HT-29 (cell line): ENCODE results near the gene IL20RB. TPM values are rescaled to one million over a fixed set of nuclear protein-coding genes. Genes with fewer than 3 reads are reported as not detected.
A peak's percentile ranks its signal among the peaks of the same experiment; 100 is the strongest.

ENCODE experiments used
- DNase-seq: peaks from one replicate; pipeline ENCODE4 v3.0.0-alpha.2; 2015; ENCODE audit warnings: low spot score
- total RNA-seq: library from RNA; depleted of rRNA; stranded (reverse); fragments of >200 nt; shearing (Covaris generic); gene quantifications from 2 replicates; pipeline ENCODE4 v1.2.3, GENCODE V29; 2014; rRNA removed

The IL20RB gene
- total RNA-seq, 1 experiment from 2014 or later, result 3.4 TPM

DNA sequence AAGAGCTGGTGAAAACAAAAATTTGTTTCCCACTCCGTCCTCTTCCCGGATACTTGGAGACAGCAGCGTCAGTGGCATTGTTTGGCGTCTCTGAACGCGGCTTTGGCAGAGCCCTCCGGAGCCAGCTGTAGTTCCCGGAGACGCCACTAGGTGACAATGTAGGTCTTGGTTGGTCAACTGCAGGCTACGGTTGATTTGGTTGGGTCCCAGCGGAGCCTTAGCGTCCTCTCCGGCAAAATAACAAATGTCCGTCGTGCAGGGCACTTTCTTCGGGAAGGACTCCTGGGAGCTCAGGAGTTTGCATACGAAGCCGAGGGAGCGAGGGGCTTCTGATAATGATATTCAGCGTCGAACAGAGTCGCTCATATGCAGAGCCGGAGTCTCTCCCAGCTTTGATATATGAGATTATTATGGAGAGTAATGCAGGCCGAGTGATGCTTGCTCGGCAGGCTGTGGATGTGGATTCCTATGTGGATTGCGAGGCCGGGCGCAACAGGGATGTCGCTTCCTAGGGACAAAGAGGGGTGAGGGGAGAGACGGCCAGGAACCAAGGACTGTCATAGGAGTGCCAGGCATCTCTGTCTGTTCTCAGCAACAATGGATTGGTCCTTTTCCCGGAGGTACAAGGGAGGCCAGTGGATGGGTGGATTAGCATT is 74.8 kb downstream of the IL20RB start:
- DNase-seq, result peak; percentile 86

DNA sequence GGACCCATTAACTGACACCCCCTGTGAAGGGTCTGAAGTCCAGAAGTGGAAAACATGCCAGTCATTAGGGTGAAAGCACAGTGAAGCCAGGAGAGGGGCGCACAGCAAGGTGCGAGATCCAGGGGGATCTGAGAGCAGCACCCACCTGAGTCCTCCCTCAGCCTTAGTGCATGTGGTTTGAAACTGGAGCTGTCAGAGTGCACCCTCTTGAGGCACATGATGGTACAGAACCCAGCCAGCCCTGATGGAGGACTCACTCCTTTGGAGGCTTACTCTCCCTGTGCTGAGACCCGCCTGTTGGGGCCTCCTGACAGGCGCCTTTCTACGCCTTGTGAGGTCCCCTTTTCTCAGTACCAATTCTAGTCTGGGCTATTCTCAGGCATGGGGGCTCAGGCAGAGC is 77.8 kb downstream of the IL20RB start:
- DNase-seq, result peak; percentile 24

DNA sequence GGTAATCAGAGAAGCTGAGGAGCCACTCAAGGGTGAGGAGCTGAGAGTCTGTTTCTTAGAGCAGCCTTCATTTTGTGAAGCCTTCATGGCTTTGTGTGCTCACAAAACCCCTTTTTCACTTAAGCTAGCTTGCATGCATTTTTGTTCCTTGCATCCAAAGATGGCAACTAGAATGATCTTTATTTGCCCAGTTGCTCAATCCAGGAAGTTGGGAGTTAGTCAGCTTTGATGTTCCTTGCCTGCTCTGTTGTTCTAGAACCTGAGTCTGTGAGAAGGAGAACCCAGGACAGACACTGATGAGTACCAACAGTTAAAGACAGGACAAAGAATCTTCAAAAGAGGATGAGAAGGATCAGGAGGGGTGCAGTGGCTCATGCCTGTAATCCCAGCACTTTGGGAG is 81.8 kb downstream of the IL20RB start:
- DNase-seq, result no peak

DNA sequence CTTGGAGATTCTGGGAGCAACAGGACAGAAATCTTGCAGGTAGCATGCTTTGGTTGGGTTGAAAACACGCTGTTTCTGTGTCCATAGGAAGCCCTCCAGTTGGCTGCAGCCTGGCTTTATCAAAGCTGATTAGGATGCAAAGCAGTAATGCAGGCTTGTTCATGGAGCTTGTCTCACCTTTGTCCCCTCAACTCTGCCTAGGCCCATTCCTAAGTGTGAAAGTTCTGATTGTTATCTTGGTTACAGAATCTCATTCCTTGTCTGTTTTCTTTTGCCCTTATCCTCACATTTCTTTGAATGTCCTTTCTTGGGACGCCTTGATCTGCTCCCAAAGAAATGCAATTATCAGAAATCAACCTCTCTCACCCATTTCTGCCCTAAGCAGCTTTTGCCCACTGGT is 83.5 kb downstream of the IL20RB start:
- DNase-seq, result no peak

DNA sequence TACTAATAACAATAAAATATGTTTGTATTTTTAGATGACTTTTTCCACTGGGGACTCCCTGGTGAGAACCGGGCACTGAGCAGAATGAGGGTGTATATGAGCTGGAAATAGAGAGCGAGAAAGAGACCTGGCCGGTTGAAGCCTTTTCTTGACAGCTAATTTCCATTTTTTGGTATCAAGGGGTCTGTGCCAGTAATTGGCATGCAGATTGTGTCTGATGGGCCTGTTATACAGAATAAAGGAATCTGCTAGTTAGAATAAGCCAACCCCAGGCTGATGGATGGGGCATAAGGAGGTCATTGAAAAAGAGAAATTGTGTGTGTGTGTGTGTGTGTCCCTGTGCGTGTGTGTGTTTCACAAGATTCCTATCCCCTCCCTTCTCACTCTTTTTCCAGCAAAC is 83.9 kb downstream of the IL20RB start:
- no peak for DNase-seq

DNA sequence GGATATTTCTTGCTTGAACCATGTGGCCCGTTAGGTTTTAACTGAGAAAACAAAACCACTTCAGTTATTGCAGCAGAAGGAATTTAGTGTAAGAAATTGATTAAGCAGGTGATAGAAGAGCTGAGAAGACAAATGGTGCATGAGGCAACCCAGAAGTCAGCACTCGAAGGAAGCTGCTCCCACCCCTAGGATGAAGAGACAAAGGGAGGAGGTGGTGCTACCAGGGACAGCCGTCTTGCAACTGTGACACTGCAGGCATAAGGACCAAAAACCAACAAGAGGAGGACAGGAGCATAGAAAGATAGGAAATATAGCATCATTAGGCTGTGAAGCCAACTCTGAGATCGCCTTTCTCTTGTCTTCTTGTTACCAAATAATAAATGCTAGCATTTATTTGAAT is 89.0 kb downstream of the IL20RB start:
- DNase-seq, result no peak

DNA sequence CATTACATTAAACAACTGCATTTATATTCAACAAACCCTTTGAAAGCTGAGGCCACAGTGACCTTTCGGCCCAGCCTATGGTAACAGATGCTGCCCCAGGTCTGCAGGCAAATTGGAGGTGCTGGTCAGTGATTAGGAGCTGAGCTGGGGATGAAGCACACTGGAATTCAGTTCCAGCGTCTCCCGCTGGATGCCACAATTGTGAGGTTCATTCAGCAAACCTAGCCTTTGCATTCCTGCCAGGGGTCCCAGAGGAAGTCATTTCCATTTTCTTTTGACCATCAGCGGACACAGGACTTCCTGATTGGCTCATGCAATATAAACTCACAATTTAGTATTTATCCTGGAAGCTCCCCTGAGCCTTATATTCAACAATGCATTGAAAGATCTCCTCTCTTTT is 89.5 kb downstream of the IL20RB start:
- DNase-seq, result no peak

DNA sequence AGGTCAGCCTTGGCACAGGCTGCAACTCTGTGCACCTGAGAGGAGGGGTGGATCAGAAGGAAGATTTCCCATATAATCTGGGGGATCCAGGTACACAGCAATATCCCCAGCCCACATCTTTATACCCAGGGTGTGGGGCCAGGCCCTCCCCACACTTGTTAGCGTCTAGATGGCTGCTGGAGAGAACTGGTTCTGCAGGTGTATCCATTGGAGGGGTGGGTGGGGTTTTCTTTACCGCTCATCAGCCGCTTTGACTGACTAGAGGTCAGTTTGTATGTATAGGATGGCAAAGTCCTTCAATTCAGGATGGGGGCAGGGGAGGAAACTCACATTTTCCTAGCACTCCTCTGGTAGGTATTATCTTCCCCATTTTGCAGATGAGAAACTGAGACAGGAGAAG is 92.5 kb downstream of the IL20RB start:
- no peak for DNase-seq

DNA sequence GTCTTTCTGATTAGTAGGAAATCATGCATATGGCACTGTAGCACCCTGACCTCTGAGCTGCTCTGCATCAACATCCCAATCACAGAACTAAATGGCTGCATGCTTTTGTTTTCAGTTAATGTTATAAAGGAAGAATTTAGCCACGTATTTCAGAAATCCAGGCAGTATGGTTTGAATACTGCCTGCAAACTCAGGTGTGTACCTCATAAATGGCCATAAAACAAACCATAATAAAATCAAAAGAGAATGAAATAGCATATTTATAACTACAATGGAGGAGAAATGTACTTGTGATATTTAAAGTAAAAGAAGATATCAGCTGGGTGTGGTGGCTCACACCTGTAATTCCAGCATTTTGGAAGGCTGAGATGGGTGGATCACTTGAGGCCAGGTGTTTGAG is 94.5 kb downstream of the IL20RB start:
- no peak for DNase-seq

Other genes starting within 250 kb of the IL20RB start
- 12.3 and 12.9 TPM in 2 replicates for gene STAG1, start 205.6 kb upstream of the IL20RB start, total RNA-seq
- 1.1 and 1.3 TPM in 2 replicates for gene SLC35G2, start 138.9 kb upstream of the IL20RB start, total RNA-seq
- gene NCK1, start 95.8 kb upstream of the IL20RB start, total RNA-seq, result 6.3 and 9.5 TPM in 2 replicates